Measurements from ENCODE around the gene TMEM217. TPM values are rescaled to one million over a fixed set of nuclear protein-coding genes. Genes with fewer than 3 reads are reported as not detected.

The TMEM217 gene
- total and polyA plus RNA-seq, 2 donors (not counting 1 experiment from before 2014, with no cell fraction given): 0.73 to 1.2 TPM

GRCh38 chr6:37204014-37204751 lies 53.8 kb downstream of the TMEM217 start:
- Histone ChIP-seq H3K4me3 (ENCODE audit: control extremely low read depth in 1 of 5, extremely low read depth in 1 of 5, insufficient read depth in 1 of 5, low read depth in 2 of 5, low read length in 4 of 5) (no peak overlapping the region), H3K4me1 (ENCODE audit: control insufficient read depth in 2 of 2, insufficient read depth in 2 of 2, low read length in 2 of 2) (peaks cover 6 to 12% of the 10 kb centered on the region in 2 donors), H4K20me1 (ENCODE audit: control insufficient read depth, insufficient read depth, low read length, poor library complexity, severe bottlenecking) (no peaks in the 10 kb centered on the region), H3K9ac (ENCODE audit: low read length) (no peak overlapping the region), H3K4me2 (replicated peaks; ENCODE audit: low read depth, low read length, poor library complexity, severe bottlenecking) (no peak overlapping the region), H3K27ac (ENCODE audit: low read length in 2 of 2) (no peak overlapping the region), H3K79me2 (ENCODE audit: control insufficient read depth, insufficient read depth, low read length) (no peaks in the 10 kb centered on the region), H2AFZ (ENCODE audit: insufficient read depth, low read depth, low read length, poor library complexity, severe bottlenecking) (no peak overlapping the region), H3K9me3 (ENCODE audit: control extremely low read depth in 1 of 3, control insufficient read depth in 2 of 3, insufficient read depth in 1 of 3, low read length in 2 of 3) (no peaks in the 10 kb centered on the region), H3K27me3 (replicated peaks in 1 of 4; ENCODE audit: control extremely low read depth in 1 of 4, control insufficient read depth in 3 of 4, insufficient read depth in 4 of 4, low read length in 3 of 4) (no peaks in the 10 kb centered on the region), H3K36me3 (replicated peaks in 1 of 2; ENCODE audit: control extremely low read depth in 1 of 2, control insufficient read depth in 1 of 2, extremely low read depth in 1 of 2, insufficient read depth in 2 of 2, low read length in 1 of 2) (no peaks in the 10 kb centered on the region)
- ChIA-PET POLR2A (no interaction called here), CTCF (interaction anchor here (1.0 to 17.8 kb wide), 4 partner anchors 27 to 319 kb away, joined by 3 to 587 read pairs (median 260); partner anchors contain the start of genes C6orf89 and PIM1)
- TF ChIP-seq CTCF (IDR thresholded peaks at IDR 0.05): no peak
- no peak for TF ChIP-seq EZH2 (IDR thresholded peaks at IDR 0.05; ENCODE audit: borderline replicate concordance, insufficient read depth, low read depth, low read length, poor library complexity, severe bottlenecking)
- H3K4me3 Mint-ChIP-seq: no peak overlapping the region
- no peaks in the 10 kb centered on the region for H3K27me3 Mint-ChIP-seq
- ATAC-seq (ENCODE audit: low read depth): no peak
- DNase-seq: no peak
- no peak overlapping the region for H3K27ac Mint-ChIP-seq
- 94% methylated on average over 4 of the region's 7 CpGs for WGBS (ENCODE audit: insufficient coverage)
- intact Hi-C loops (cut with micrococcal nuclease): no loop called here
- H3K9me3 Mint-ChIP-seq (ENCODE audit: insufficient read depth): no peaks in the 10 kb centered on the region
- H3K4me1 Mint-ChIP-seq: peaks cover 17% of the 10 kb centered on the region

GRCh38 chr6:37202788-37203491 lies 55.0 kb downstream of the TMEM217 start:
- H3K27ac ChIP-seq (ENCODE audit: low read length in 2 of 2): no peak overlapping the region
- peaks cover 5 to 9% of the 10 kb centered on the region in 2 donors for H3K4me1 ChIP-seq (ENCODE audit: control insufficient read depth in 2 of 2, insufficient read depth in 2 of 2, low read length in 2 of 2)
- no peak for TF ChIP-seq EZH2 (IDR thresholded peaks at IDR 0.05; ENCODE audit: borderline replicate concordance, insufficient read depth, low read depth, low read length, poor library complexity, severe bottlenecking)
- TF ChIP-seq CTCF (IDR thresholded peaks at IDR 0.05): no peak
- no peaks in the 10 kb centered on the region for H3K9me3 ChIP-seq (ENCODE audit: control extremely low read depth in 1 of 3, control insufficient read depth in 2 of 3, insufficient read depth in 1 of 3, low read length in 2 of 3)
- intact Hi-C loops (cut with micrococcal nuclease): no loop called here
- Mint-ChIP-seq H3K27ac (no peak overlapping the region), H3K9me3 (ENCODE audit: insufficient read depth) (no peaks in the 10 kb centered on the region), H3K4me3 (no peak overlapping the region), H3K27me3 (no peaks in the 10 kb centered on the region), H3K4me1 (peaks cover 13% of the 10 kb centered on the region)
- no peak overlapping the region for H3K9ac ChIP-seq (ENCODE audit: low read length)
- 100% methylated on average over 1 of the region's 7 CpGs for WGBS (ENCODE audit: insufficient coverage)
- ChIA-PET POLR2A (no interaction called here), CTCF (interaction anchor here (12.4 to 17.8 kb wide), 3 partner anchors 26 to 178 kb away, joined by 199 to 587 read pairs (median 321); partner anchors contain the start of gene PIM1)
- DNase-seq: no peak
- H3K36me3 ChIP-seq (replicated peaks in 1 of 2; ENCODE audit: control extremely low read depth in 1 of 2, control insufficient read depth in 1 of 2, extremely low read depth in 1 of 2, insufficient read depth in 2 of 2, low read length in 1 of 2): no peaks in the 10 kb centered on the region
- H3K27me3 ChIP-seq (replicated peaks in 1 of 4; ENCODE audit: control extremely low read depth in 1 of 4, control insufficient read depth in 3 of 4, insufficient read depth in 4 of 4, low read length in 3 of 4): no peaks in the 10 kb centered on the region
- ATAC-seq (ENCODE audit: low read depth): no peak
- H2AFZ ChIP-seq (ENCODE audit: insufficient read depth, low read depth, low read length, poor library complexity, severe bottlenecking): no peak overlapping the region
- no peaks in the 10 kb centered on the region for H3K79me2 ChIP-seq (ENCODE audit: control insufficient read depth, insufficient read depth, low read length)
- no peak overlapping the region for H3K4me2 ChIP-seq (replicated peaks; ENCODE audit: low read depth, low read length, poor library complexity, severe bottlenecking)
- H4K20me1 ChIP-seq (ENCODE audit: control insufficient read depth, insufficient read depth, low read length, poor library complexity, severe bottlenecking): no peaks in the 10 kb centered on the region
- no peak overlapping the region for H3K4me3 ChIP-seq (ENCODE audit: control extremely low read depth in 1 of 5, extremely low read depth in 1 of 5, insufficient read depth in 1 of 5, low read depth in 2 of 5, low read length in 4 of 5)

Data from B cell (primary cell).